ENCODE results near the gene CBR3.
"Not testable (repeated sequence)": the region's sequence is repeated elsewhere in the genome, so short reads cannot be mapped to it uniquely, and the experiment has no call there.

Gene CBR3

DNA sequence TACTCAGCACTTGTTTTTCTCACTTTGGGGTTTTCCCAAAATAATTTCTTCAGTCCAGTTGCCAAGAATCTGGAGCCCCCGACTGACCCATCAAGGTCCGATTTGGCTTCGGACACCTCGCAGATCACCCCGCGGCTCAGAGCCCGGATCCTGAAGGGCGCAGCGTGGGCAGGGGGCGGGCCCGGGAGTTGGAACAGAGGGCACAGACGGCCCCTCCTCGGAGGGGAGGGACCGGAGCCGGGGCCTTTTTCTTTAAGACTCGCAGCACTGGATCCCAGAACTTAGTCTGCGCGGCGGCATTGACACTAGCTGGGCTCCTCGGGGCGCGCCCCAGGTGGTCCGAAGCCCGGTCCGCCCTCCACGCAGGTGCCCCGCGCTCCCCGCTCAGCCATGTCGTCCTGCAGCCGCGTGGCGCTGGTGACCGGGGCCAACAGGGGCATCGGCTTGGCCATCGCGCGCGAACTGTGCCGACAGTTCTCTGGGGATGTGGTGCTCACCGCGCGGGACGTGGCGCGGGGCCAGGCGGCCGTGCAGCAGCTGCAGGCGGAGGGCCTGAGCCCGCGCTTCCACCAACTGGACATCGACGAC is at the start of gene CBR3:
Gene CBR3, plus strand, starts transcription at position 277 of the 588 bp plus-strand sequence. Its CDS starts 114 bp downstream, at position 391.
- DNase-seq, result peak; percentile 77 to 79

DNA sequence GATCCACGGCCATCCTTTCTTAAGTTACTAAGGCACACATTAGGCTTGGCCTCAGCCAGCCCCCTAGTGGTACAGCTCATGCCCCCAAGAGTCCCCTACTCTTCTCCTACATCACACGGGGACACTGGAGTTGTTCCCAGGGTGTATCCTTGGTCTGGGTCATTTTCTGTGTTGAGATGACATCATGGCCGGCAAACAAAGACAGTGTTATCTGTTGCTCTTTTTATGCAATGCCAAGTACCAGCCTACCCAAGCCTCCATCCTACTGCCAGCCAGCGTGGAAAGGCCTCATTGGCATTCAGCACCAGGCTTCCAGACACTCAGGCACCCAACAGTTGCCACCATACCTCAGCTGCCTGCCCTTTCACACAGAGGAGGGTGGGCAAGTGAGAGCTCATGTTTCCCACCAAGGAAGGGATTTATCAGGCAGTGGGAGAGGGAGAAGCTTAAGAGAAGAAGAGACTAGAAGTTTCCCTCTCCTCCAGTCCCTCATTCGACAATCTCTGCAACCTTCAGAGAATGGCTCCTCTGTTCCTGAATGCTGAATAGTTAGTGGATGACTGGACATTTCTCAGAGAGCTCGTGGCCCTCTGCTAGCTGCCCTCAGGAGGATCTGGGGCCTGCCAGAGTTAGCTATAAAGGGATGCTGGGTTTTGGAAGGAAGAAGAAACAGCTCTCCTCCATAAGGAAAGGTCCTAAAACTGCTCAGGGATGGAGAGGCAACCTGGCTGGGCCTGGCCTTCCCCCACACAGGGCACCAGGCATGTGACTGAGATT is 47.3 kb upstream of the CBR3 start:
- no peak for DNase-seq

- no peak for DNase-seq
Measured at GRCh38 chr21:36089946-36090345, 44.9 kb upstream of the CBR3 start.

DNA sequence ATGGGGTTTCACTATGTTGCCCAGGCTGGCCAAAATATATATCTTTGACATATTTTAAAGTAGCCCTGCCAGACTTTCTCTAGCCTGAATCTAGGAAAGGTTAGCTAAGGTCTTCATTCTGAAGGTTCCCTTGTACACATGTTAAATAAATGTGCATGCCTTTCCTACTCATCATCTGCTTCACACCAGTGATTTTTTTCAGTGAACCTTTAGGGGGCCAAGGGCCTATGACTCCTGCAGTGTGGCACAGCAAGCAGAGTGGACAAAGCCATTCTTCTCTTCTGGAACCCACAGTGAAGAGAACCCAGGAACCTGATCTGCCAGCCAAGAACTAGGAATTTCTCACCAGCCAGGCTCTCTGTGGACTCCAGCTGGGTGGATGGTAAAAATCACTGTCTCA is 42.2 kb upstream of the CBR3 start:
- no peak for DNase-seq

- no peak for DNase-seq
Measured at GRCh38 chr21:36093512-36093911, 41.4 kb upstream of the CBR3 start.

- DNase-seq, result no peak
Measured at GRCh38 chr21:36096398-36097290, 38.2 kb upstream of the CBR3 start.

DNA sequence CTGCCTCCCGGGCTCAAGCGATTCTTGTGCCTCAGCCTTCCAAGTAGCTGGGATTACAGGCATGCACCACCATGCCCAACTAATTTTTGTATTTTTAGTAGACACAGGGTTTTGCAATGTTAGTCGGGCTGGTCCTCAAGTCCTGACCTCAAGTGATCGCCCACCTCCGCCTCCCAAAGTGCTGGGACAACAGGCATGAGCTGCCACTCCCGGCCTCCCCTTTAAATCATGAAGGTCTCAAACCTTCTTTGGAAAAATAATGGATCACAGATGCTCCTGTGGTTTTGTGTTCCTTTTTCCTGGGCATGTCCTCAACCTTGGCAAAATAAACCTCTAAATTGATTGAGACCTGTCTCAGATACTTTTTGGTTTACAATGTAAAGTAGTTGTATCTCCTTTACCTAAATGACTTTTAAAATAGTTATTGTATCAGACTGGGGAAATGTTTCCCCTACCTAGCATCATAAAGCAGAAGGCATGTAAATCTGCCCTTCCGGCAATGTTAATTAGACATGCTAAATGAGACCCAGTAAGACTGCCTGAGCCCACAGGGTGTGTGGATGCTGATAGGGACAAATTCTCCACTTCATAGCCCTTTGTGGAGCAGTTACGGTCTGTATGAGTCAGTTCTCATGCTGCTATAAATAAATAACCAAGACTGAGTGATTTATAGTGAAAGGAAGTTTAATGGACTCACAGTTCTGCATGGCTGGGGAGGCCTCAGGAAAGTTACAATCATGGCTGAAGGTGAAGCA is 37.3 kb upstream of the CBR3 start:
- no peak for DNase-seq

DNA sequence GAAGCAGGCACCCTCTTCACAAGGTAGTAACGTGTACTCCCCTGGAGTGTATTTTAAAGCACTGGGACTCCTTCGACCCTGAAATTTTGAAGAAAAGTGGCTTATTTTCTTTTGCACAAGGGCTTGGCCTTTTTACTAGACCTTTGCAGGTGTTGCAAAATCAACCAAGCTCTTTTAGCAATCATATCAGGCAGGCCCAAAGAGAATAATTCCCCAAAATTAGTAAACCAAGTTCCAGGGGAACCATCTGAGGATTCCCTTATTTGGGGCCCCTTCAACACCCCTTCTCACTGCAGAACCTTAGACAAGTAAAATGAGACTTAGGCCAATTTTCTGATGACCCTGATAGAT is 36.7 kb upstream of the CBR3 start:
- DNase-seq, result no peak

- no peak for DNase-seq
Measured at GRCh38 chr21:36099000-36099399, 35.9 kb upstream of the CBR3 start.

DNA sequence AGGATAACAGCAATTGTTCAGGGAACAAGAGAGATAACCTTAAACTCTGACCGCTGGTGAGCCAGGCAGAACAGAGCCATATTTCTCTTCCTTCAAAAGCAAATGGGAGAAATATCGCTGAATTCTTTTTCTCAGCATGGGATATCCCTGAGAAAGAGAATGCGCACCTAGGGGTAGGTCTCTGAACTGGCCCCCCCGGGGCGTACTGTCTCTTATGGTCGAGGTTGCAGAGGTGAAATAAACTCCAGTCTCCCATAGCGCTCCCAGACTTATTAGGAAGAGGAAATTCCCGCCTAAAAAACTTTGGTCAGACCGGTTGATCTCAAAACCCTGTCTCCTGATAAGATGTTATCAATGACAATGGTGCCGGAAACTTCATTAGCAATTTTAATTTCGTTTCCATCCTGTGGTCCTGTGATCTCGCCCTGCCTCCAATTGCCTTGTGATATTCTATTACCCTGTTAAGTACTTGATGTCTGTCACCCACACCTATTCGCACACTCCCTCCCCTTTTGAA is 35.1 kb upstream of the CBR3 start:
- not testable (repeated sequence) for DNase-seq

- no peak for DNase-seq
Measured at GRCh38 chr21:36100971-36101641, 33.8 kb upstream of the CBR3 start.

GRCh38 chr21:36103434-36103833 is 31.4 kb upstream of the CBR3 start:
- no peak for DNase-seq

DNA sequence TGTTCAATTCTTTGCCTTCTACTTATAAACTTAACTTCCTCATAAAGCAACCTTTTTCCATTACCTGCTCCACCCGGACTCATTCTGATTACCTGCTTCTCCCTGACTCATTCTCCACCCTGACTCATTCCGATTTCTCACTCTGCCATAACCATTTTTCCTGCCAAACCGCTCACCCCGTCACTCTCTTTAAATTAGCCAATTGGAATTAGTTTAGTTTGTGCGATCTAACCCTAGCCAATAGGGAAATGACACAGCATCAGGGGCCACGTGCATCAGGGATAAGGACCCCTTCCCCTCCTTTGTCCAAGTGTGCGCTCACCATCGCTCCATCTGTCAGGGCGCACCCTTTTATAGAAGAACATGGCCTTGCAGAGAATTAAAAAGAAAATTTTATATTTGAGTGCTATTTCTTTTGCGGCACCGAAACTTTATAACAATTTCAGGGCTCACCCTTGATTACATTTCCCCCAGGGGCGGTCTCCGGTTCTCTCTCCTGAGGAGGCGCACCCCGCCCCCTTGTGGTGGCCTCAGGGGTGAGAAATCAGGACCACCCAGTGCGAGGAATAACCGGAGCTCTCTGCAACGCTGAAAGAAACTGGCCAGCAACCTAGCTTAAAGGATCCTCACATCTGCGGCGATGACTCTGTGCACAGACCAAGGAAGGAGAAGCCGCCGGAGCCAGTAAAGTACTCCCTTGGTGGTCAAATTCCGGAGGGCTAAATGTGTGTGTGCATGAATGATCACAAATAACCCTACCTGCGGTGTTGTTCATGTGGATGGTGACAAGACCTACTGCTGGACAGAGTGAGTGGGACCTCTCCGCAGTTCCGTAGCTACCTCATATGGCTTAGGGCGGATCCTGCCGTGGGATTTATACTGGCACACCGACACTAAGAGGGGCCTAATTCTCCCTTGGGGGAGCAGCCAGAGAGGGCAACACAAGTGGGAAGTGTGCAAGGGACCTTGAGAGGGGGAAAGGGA is 30.3 kb upstream of the CBR3 start:
- peak; percentile 70 to 76 for DNase-seq

GRCh38 chr21:36105327-36105842 is 29.5 kb upstream of the CBR3 start:
- DNase-seq, result no peak

- no peak for DNase-seq
Measured at GRCh38 chr21:36109868-36110267, 25.0 kb upstream of the CBR3 start.

GRCh38 chr21:36111238-36111637 is 23.6 kb upstream of the CBR3 start:
- DNase-seq, result no peak

GRCh38 chr21:36113647-36114428 is 21.0 kb upstream of the CBR3 start:
- peak in 1 of 2 experiments; percentile 29 for DNase-seq

- no peak for DNase-seq
Measured at GRCh38 chr21:36115138-36115730, 19.6 kb upstream of the CBR3 start.

DNA sequence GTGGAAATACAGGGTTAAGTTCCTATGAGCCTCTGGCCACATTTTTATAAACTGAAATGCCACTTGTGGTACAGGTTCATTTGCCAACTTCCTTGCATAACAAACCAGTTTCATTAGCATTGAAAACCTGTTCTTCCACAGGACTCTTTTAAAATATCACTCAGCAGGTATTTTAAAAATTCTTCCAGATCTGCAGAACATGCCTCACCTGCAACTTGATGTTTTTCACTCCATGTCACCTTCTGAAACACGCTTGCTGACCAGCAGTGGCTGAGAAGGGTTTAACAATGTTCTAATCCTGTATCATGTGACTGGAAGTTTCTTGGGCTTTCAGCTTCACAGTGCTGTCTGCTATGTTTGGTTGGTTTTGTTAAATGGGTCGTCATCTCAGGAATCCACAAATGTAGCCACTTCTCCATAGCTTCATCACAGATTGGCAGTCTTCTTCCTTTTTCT is 17.6 kb upstream of the CBR3 start:
- no peak for DNase-seq
